ENCODE results near the gene KCNK10.

DNA sequence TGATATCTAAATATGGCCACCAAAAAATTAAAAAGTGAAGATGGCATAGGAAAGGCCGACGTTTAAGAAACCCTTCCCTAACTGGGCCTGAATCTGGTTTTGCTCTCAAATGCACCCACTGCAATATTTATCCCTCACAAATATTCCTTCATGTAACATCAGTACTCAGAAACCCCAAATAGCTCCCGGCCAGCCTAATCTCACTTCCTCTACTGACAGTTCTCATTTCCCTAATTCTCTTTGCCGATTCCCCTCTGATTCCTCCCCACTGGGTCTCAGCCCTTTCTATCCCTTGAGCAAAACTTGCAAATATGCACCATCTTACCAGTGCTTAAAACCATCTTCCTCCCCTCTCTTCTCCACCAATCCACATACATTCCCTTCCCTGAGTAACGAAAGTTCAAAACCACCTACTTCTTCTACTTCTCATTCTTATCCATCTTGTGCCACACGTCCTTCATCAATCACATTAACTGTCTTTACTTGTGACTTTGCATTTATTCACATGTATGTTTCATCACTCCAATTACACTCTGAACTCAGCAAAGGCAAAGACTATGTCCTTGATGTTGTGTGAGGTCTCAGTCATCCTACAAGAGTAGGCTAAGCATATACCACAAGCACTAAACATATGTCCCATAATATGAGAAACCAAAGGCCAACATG is 23.1 kb downstream of the KCNK10 start:
- no peak for TF ChIP-seq POLR2A (IDR thresholded peaks at IDR 0.05)
- TF ChIP-seq, protein P1, sequence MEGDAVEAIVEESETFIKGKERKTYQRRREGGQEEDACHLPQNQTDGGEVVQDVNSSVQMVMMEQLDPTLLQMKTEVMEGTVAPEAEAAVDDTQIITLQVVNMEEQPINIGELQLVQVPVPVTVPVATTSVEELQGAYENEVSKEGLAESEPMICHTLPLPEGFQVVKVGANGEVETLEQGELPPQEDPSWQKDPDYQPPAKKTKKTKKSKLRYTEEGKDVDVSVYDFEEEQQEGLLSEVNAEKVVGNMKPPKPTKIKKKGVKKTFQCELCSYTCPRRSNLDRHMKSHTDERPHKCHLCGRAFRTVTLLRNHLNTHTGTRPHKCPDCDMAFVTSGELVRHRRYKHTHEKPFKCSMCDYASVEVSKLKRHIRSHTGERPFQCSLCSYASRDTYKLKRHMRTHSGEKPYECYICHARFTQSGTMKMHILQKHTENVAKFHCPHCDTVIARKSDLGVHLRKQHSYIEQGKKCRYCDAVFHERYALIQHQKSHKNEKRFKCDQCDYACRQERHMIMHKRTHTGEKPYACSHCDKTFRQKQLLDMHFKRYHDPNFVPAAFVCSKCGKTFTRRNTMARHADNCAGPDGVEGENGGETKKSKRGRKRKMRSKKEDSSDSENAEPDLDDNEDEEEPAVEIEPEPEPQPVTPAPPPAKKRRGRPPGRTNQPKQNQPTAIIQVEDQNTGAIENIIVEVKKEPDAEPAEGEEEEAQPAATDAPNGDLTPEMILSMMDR (IDR thresholded peaks at IDR 0.05): no peak

Data from lower leg skin (tissue), 3 donors.